ENCODE data around the gene NCF2.

- TF ChIP-seq CTCF (IDR thresholded peaks at IDR 0.05) (no peak), POLR2AphosphoS5 (IDR thresholded peaks at IDR 0.05) (peak in 1 of 3 donors; percentile 48)
These were observed 9.9 kb upstream of the NCF2 start for GRCh38 chr1:183600136-183600535.
